Type B pancreatic cell (in vitro differentiated cells): ENCODE data around the gene CDRT4. TPM values are rescaled to one million over a fixed set of nuclear protein-coding genes. Genes with fewer than 3 reads are reported as not detected.

Experiments
- DNase-seq: peaks from one replicate; pipeline ENCODE4 v3.0.0; 2021; ENCODE audit warnings: mixed read lengths; ENCODE audit not compliant: unreplicated experiment; ENCODE audit errors: extremely low spot score
- H3K27ac Mint-ChIP-seq: 2 replicates; pipeline ENCODE4 v1.8.0; 2021; ENCODE audit warnings: mild to moderate bottlenecking, mixed read lengths
- H3K27me3 Mint-ChIP-seq: 2 replicates; pipeline ENCODE4 v1.8.0; 2021; ENCODE audit warnings: mixed read lengths
- H3K36me3 Mint-ChIP-seq: 2 replicates; pipeline ENCODE4 v1.8.0; 2021; ENCODE audit warnings: mixed read lengths
- H3K4me1 Mint-ChIP-seq: one replicate; pipeline ENCODE4 v1.8.0; 2021; ENCODE audit warnings: mixed read lengths; ENCODE audit not compliant: unreplicated experiment
- H3K4me3 Mint-ChIP-seq: 2 replicates; pipeline ENCODE4 v1.8.0; 2021; ENCODE audit warnings: mild to moderate bottlenecking, mixed read lengths
- H3K9me3 Mint-ChIP-seq: 2 replicates; pipeline ENCODE4 v1.8.0; 2021; ENCODE audit warnings: mixed read lengths
- CTCF ChIP-seq: fragments of 200-600 bp; sonication (generic); conservative IDR thresholded peaks from 2 replicates; pipeline ENCODE4 v1.5.0; 2021; ENCODE audit warnings: antibody characterized with exemption, mild to moderate bottlenecking
- total RNA-seq: library from RNA; stranded (reverse); gene quantifications from 2 replicates; pipeline ENCODE4 v1.2.1, GENCODE V29; 2021; ENCODE audit warnings: low replicate concordance

CDRT4 gene
- total RNA-seq, 1 donor from 2014 or later: 12.9 TPM

DNA sequence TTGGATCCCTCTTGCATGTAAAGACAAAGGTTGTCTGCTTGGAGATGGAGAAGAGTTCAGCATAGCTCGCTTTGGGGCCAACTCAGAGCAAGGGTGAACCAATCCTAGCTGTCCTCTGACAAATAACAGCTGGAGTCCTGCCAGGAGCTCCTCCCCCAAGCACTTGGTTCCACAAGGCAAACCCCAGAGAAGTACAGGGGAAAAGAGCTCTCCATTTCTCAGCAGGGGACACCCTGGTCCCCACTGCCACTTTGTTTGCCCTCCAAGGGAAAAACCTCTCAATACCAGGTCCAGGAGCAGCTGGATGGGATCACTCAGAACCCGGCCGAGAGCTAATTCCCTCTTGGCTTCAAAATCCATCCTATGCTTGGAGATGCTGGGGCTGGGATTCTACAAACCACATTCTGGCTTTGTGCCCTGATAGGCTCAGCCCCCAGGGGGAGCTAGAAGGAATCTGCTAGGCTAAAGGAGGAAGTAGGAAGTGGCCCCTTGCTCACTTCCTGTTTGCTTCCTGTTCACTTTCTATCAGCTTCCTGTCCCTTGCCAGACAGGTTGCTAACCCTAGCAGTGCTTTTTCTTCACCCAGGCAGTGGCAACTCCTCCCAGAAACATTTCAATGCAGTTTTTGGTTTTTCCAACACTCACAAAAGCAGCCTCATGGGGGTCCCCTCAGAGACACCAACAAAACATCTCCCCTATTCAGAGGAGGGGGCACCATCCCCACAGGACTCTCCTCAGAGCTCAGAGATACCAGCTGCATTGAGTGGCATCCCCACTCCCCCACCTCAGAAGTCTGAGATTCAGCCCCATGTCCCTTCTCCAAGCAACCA is 30.7 kb downstream of the CDRT4 start:
- Mint-ChIP-seq H3K36me3 (peaks cover 26% of the 10 kb centered on the region), H3K9me3 (no peaks in the 10 kb centered on the region), H3K4me3 (no peak overlapping the region), H3K4me1 (peaks cover 30% of the 10 kb centered on the region), H3K27me3 (no peaks in the 10 kb centered on the region), H3K27ac (peak overlapping the region; percentile 51)
- no peak for DNase-seq
- peak; percentile 41 for TF ChIP-seq CTCF

DNA sequence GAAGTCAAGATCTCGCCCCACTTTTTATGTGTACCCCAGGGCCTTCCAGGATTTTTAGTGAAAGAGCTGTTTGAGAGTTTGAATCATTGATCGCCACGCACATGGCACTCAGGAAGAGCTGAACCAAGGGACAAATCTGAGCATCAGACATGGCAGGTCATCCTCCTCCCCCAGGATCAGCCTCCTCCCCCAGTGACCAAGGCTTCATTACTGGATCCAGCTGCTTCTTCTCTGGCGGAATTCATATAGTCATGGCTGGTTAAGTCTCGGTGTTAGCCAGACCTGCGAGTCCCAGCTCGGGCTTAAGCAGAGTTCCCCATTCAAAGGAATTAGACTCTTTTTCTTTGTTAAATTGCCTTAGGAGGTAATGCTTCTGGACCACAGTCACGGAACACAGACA is 32.5 kb downstream of the CDRT4 start:
- H3K36me3 Mint-ChIP-seq: peaks cover 19% of the 10 kb centered on the region
- peak overlapping the region; percentile 12 for H3K27ac Mint-ChIP-seq

DNA sequence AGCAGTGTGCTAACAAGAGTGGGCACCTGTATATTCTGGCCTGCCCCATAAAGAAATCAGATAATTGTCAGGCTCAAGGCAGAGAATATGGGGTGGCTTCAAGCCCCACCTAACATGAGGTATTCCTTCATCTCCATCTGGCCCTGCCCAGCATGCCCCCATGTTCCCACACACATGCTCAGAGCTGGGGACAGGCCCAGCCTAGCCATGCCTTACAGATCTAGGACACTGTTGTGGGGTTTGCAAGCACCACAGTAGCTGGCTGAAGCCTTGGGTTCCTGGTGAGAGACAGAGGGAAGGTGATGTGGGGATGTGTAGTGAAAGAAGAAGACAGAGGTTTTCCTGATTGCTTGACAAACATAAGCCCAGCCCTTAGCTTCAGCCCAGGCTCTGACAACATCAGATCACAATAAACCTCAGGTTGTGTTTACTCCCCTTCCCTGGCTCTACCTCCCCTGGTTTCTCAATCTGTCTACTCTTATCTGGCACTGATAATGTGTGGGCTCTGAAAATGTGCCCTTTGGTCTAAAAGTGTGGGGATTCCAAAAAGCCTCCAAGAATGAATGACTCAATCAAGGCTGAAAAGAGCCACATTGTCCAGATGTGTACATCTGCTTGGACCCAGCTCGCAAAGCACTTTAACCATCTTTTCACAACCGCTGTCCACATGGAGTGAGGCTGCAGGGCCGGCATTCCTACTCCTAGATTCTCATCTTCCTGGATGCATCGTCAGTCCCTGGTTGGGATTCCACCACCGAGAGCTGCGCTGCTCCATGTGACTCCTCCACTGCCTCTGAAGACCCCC is 34.4 kb downstream of the CDRT4 start:
- Mint-ChIP-seq H3K9me3 (no peaks in the 10 kb centered on the region), H3K4me1 (peaks cover 34% of the 10 kb centered on the region), H3K36me3 (peaks cover 12% of the 10 kb centered on the region), H3K27ac (peak overlapping the region; percentile 29), H3K27me3 (no peaks in the 10 kb centered on the region), H3K4me3 (peak overlapping the region; percentile 7)
- no peak for TF ChIP-seq CTCF
- DNase-seq: no peak

More for the DNA sequence above, 32.5 kb downstream of the CDRT4 start:
- no peaks in the 10 kb centered on the region for H3K27me3 Mint-ChIP-seq
- H3K4me3 Mint-ChIP-seq: no peak overlapping the region
- no peak for TF ChIP-seq CTCF
- DNase-seq: no peak
- no peaks in the 10 kb centered on the region for H3K9me3 Mint-ChIP-seq
- peaks cover 34% of the 10 kb centered on the region for H3K4me1 Mint-ChIP-seq

DNA sequence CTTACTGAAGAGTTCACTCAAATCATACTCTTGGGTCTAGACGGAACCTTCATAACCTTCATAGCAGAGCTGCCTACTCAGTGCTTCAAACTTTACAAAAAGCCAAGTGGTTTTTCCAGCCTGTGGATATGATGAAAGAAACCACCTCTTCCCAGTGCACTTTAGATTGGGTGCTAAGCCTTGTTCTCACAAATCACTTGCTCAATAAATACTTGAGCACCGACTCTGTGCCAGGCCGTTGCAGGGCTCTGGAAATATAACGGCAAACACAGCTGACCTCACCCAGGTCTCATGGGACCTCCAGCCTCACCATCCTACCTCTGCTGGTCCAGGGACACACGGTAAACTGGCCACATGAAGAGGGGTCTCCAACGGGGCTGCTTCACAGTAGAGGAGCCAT is 35.7 kb downstream of the CDRT4 start:
- no peaks in the 10 kb centered on the region for H3K9me3 Mint-ChIP-seq
- no peaks in the 10 kb centered on the region for H3K27me3 Mint-ChIP-seq
- H3K27ac Mint-ChIP-seq: peak overlapping the region; percentile 2
- DNase-seq: no peak
- TF ChIP-seq CTCF: no peak
- H3K4me3 Mint-ChIP-seq: no peak overlapping the region
- H3K36me3 Mint-ChIP-seq: peaks cover 6% of the 10 kb centered on the region
- H3K4me1 Mint-ChIP-seq: peaks cover 29% of the 10 kb centered on the region

- Mint-ChIP-seq H3K4me3 (no peak overlapping the region), H3K27ac (peak overlapping the region; percentile 2), H3K27me3 (no peaks in the 10 kb centered on the region), H3K9me3 (no peaks in the 10 kb centered on the region), H3K4me1 (peaks cover 27% of the 10 kb centered on the region), H3K36me3 (peaks cover 6% of the 10 kb centered on the region)
- DNase-seq: no peak
- no peak for TF ChIP-seq CTCF
Measured at GRCh38 chr17:15431196-15431595, 36.2 kb downstream of the CDRT4 start.
